ENCODE data around the gene MRPS12.

DNA sequence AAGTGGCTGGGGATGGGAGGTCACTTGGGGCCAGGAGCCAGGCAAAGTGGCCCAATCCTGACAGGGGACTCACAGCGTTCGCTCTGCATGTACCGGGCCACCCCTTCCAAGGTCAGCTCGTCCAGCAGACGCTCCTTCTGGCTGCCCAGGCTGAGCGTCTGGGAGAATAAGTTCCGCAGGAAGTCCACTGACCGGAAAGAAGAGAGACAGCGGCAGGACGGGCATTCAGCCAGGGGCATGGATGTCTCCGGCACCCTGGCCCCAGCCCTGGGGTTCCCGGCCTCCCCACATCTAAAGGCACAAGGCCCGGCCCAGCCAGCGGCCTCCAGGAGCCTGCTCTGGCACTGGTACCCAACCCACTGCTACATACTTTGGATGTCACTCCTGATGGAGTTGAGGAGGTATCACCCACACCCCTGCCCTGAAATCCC lies 37.4 kb upstream of the MRPS12 start:
- no peak for TF ChIP-seq SNAI2 (CRISPR knock-in tag; IDR thresholded peaks at IDR 0.05)
- TF ChIP-seq PPARA (CRISPR knock-in tag; IDR thresholded peaks at IDR 0.05; ENCODE audit: borderline replicate concordance) = no peak
- TF ChIP-seq GLIS3 (CRISPR knock-in tag; IDR thresholded peaks at IDR 0.05) = no peak
- TF ChIP-seq, protein P1, sequence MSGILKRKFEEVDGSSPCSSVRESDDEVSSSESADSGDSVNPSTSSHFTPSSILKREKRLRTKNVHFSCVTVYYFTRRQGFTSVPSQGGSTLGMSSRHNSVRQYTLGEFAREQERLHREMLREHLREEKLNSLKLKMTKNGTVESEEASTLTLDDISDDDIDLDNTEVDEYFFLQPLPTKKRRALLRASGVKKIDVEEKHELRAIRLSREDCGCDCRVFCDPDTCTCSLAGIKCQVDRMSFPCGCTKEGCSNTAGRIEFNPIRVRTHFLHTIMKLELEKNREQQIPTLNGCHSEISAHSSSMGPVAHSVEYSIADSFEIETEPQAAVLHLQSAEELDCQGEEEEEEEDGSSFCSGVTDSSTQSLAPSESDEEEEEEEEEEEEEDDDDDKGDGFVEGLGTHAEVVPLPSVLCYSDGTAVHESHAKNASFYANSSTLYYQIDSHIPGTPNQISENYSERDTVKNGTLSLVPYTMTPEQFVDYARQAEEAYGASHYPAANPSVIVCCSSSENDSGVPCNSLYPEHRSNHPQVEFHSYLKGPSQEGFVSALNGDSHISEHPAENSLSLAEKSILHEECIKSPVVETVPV (CRISPR knock-in tag; IDR thresholded peaks at IDR 0.05) = no peak
- TF ChIP-seq, protein P2, sequence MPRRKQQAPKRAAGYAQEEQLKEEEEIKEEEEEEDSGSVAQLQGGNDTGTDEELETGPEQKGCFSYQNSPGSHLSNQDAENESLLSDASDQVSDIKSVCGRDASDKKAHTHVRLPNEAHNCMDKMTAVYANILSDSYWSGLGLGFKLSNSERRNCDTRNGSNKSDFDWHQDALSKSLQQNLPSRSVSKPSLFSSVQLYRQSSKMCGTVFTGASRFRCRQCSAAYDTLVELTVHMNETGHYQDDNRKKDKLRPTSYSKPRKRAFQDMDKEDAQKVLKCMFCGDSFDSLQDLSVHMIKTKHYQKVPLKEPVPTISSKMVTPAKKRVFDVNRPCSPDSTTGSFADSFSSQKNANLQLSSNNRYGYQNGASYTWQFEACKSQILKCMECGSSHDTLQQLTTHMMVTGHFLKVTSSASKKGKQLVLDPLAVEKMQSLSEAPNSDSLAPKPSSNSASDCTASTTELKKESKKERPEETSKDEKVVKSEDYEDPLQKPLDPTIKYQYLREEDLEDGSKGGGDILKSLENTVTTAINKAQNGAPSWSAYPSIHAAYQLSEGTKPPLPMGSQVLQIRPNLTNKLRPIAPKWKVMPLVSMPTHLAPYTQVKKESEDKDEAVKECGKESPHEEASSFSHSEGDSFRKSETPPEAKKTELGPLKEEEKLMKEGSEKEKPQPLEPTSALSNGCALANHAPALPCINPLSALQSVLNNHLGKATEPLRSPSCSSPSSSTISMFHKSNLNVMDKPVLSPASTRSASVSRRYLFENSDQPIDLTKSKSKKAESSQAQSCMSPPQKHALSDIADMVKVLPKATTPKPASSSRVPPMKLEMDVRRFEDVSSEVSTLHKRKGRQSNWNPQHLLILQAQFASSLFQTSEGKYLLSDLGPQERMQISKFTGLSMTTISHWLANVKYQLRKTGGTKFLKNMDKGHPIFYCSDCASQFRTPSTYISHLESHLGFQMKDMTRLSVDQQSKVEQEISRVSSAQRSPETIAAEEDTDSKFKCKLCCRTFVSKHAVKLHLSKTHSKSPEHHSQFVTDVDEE (CRISPR knock-in tag; IDR thresholded peaks at IDR 0.05) = no peak
- TF ChIP-seq ZFP30 (CRISPR knock-in tag; IDR thresholded peaks at IDR 0.05) = no peak

Measured in SK-N-SH treated with all-trans-retinoic acid at 6 μM for 48 hours (cell line).